Retina (tissue), 1 donor: ENCODE measurements around the gene CENPT.
"Not testable (repeated sequence)": the region's sequence is repeated elsewhere in the genome, so short reads cannot be mapped to it uniquely, and the experiment has no call there.

Source experiments
- DNase-seq: peaks from one replicate; pipeline ENCODE4 v3.0.0-alpha.2; 2016

Gene CENPT

GRCh38 chr16:67845291-67846062 is 2.0 kb downstream of the CENPT start:
- no peak for DNase-seq

- no peak for DNase-seq
Measured at GRCh38 chr16:67844497-67844896, 3.0 kb downstream of the CENPT start.

- no peak for DNase-seq
Measured at GRCh38 chr16:67843343-67843765, 4.1 kb downstream of the CENPT start.

- peak; percentile 87 for DNase-seq
Measured at GRCh38 chr16:67842509-67843342, 4.8 kb downstream of the CENPT start.

GRCh38 chr16:67841816-67842508 is 5.5 kb downstream of the CENPT start, which contains the start of gene THAP11:
THAP11 (plus strand) TSS chr16:67842320; CDS start chr16:67842555, 235 bp downstream.
- DNase-seq, result peak; percentile 100

GRCh38 chr16:67841198-67841815 is 6.2 kb downstream of the CENPT start:
- no peak for DNase-seq

GRCh38 chr16:67837811-67838210 is 9.7 kb downstream of the CENPT start:
- DNase-seq, result no peak

GRCh38 chr16:67837190-67837589 is 10.3 kb downstream of the CENPT start:
- DNase-seq, result not testable (repeated sequence)

- no peak for DNase-seq
Measured at GRCh38 chr16:67834242-67834614, 13.3 kb downstream of the CENPT start.

- peak; percentile 95 for DNase-seq
Measured at GRCh38 chr16:67833415-67834241, 13.9 kb downstream of the CENPT start.

- no peak for DNase-seq
Measured at GRCh38 chr16:67833030-67833414, 14.5 kb downstream of the CENPT start.

GRCh38 chr16:67828651-67829050 is 18.8 kb downstream of the CENPT start:
- no peak for DNase-seq

- DNase-seq, result no peak
Measured at GRCh38 chr16:67825906-67826305, 21.6 kb downstream of the CENPT start.

GRCh38 chr16:67825119-67825518 is 22.4 kb downstream of the CENPT start:
- no peak for DNase-seq

- no peak for DNase-seq
Measured at GRCh38 chr16:67822511-67822910, 25.0 kb downstream of the CENPT start.

- no peak for DNase-seq
Measured at GRCh38 chr16:67820608-67821259, 26.8 kb downstream of the CENPT start.

GRCh38 chr16:67814567-67814966 is 32.9 kb downstream of the CENPT start:
- no peak for DNase-seq

GRCh38 chr16:67811899-67812298 is 35.6 kb downstream of the CENPT start:
- DNase-seq, result no peak

- no peak for DNase-seq
Measured at GRCh38 chr16:67807148-67807682, 40.3 kb downstream of the CENPT start.

- peak; percentile 100 for DNase-seq
Measured at GRCh38 chr16:67806428-67807147, 40.9 kb downstream of the CENPT start, which contains the start of the genes RANBP10 and TSNAXIP1. RANBP10 (minus strand) TSS chr16:67806560; CDS start chr16:67806536, 24 bp downstream. TSNAXIP1 (plus strand) TSS chr16:67806889; CDS start chr16:67807150, 261 bp downstream.
